Coronary artery (tissue), 2 donors: Measurements from ENCODE around the gene WDFY2.
"Not testable (repeated sequence)": the region's sequence is repeated elsewhere in the genome, so short reads cannot be mapped to it uniquely, and the experiment has no call there.

Experiments
- DNase-seq: peaks from one replicate; pipeline ENCODE4 v3.0.0-alpha.2; 2017; ENCODE audit warnings: low spot score
- H3K27ac ChIP-seq, 2 donors: fragments of 200-600 bp; sonication (generic); one replicate each; pipeline ENCODE4 v1.5.1; 2016 to 2019
- H3K4me3 ChIP-seq: fragments of 200-600 bp; sonication (generic); 2 replicates; pipeline ENCODE4 v1.5.1; 2016; ENCODE audit warnings: mild to moderate bottlenecking, moderate library complexity
- TF ChIP-seq, protein P1 (sequence below): fragments of 200-600 bp; sonication (generic); IDR thresholded peaks from one replicate; pipeline ENCODE4 v1.5.1; 2019; ENCODE audit warnings: antibody characterized with exemption

Gene WDFY2

DNA sequence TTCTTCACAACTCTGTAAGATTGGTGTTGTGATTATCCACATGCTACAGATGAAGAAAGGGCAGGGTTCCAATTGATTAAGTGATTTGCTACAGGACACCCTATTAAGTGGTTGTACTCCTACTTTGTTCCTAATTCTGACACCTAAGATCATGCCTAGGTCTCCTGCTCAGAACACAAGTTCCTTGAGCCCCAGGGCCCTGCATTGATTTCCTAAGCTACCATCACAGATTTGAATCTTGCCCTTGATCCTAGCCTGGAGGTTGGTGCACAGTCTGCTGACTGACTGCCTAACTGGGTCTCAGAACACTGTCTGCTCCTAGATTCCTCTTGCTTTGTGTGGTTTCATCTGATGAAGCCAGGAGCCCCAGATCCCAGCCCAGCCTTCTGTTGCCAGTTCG, 19.6 kb upstream of the WDFY2 start:
- DNase-seq = no peak
- Histone ChIP-seq H3K4me3 (no peak overlapping the region), H3K27ac (no peak overlapping the region)
- TF ChIP-seq, protein P1, sequence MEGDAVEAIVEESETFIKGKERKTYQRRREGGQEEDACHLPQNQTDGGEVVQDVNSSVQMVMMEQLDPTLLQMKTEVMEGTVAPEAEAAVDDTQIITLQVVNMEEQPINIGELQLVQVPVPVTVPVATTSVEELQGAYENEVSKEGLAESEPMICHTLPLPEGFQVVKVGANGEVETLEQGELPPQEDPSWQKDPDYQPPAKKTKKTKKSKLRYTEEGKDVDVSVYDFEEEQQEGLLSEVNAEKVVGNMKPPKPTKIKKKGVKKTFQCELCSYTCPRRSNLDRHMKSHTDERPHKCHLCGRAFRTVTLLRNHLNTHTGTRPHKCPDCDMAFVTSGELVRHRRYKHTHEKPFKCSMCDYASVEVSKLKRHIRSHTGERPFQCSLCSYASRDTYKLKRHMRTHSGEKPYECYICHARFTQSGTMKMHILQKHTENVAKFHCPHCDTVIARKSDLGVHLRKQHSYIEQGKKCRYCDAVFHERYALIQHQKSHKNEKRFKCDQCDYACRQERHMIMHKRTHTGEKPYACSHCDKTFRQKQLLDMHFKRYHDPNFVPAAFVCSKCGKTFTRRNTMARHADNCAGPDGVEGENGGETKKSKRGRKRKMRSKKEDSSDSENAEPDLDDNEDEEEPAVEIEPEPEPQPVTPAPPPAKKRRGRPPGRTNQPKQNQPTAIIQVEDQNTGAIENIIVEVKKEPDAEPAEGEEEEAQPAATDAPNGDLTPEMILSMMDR = no peak

DNA sequence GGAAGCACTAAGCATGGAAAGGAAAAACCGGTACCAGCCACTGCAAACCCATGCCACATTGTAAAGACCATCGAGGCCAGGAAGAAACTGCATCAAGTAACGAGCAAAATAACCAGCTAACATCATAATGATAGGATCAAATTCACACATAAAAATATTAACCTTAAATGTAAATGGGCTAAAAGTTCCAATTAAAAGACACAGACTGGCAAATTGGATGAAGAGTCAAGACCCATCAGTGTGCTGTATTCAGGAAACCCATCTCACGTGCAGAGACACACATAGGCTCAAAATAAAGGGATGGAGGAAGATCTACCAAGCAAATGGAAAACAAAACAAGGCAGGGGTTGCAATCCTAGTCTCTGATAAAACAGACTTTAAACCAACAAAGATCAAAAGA, 15.3 kb upstream of the WDFY2 start:
- H3K27ac ChIP-seq, DNase-seq, H3K4me3 ChIP-seq: not testable (repeated sequence)

DNA sequence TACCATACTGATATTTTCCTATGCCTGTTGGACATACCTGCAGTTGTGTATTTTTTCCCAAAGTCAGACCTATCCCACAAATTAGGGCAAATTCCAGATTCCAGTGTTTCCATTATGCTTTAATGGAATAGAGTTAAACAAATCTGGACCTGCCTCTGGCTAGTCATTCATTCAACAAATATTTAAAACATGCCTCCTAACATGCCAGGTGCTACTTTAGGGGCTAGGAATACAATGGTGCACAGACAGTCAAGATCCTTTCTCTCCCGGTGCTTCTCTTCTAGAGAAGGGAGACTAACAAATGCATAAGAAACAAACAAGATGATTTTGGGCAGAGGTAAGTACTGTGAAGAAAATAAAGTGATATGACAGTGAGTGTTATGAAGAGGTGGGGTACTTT, 7.5 kb upstream of the WDFY2 start:
- TF ChIP-seq, protein P1 = no peak
- Histone ChIP-seq H3K27ac (no peak overlapping the region), H3K4me3 (no peak overlapping the region)
- no peak for DNase-seq

DNA sequence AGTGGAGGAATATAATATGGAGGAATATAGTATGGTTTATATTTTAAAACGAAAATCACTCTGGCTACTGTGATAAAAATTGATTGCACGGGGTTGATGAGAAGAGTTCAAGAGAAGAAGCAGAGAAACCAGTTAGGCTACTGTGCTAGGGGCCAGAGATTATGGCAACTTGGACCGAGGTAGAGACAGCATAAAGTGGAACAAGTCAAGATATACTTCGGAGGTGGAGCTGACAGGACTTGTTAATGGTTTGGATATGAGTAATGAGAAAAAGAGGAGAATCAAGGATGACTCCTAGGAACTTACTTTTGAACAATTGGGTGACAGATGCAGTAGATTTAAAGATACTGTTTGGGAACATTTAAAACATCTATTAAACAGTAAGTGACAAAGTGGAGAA, 6.6 kb upstream of the WDFY2 start:
- DNase-seq = no peak
- H3K27ac ChIP-seq = no peak overlapping the region
- no peak overlapping the region for H3K4me3 ChIP-seq
- TF ChIP-seq, protein P1 = no peak

DNA sequence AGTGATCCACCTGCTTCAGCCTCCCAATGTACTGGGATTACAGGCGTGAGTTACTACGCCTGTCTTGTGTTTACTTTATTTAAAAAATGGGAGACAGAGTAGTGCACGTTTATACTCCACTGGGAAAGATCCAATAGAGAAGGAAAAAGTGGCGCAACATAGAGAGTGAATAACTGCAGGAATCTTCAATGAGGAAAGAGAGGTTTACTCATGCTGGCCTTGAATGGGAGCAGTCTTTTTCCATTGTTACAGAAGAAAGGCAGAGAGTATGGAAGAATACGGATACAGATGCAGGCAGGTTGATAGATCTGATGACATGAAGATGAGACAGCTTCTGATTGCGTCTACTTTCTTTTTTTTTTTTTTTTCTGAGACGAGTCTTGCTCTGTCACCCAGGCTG, 4.6 kb upstream of the WDFY2 start:
- TF ChIP-seq, protein P1 = no peak
- no peak overlapping the region for H3K4me3 ChIP-seq
- no peak overlapping the region for H3K27ac ChIP-seq
- DNase-seq = no peak

DNA sequence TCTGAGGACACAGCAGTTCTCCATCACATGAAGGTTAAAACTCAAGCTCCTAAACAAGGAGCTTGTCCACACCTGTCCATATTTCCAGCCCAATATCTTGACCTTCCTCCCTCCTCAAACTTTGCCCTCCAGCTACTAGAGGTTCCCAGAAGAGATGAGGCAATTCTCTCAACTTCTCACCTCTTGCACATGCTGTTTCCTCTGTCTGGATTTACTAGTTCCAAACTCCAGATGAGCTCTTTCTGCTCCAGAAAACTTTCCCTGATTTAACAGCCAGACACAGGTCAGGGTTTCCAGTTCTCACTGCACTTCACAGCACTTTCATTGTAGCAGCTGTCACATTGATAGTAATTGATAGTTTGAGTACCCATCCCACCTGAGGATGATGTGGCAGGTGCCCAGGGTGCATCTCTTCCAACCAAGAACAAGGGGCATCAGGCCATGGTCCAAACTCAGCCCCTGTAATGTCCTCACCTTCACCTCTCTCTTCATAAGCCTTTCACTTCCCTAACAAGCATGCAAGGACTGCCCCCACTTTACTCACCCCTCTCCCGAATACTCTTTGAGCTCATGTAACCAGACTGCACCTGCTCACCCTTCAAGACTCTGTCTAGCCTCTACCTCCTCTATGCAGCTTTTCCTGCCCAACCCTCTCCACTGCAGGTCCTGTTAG, 3.0 kb upstream of the WDFY2 start:
- DNase-seq = no peak
- Histone ChIP-seq H3K4me3 (no peak overlapping the region), H3K27ac (no peak overlapping the region)
- TF ChIP-seq, protein P1 = no peak

DNA sequence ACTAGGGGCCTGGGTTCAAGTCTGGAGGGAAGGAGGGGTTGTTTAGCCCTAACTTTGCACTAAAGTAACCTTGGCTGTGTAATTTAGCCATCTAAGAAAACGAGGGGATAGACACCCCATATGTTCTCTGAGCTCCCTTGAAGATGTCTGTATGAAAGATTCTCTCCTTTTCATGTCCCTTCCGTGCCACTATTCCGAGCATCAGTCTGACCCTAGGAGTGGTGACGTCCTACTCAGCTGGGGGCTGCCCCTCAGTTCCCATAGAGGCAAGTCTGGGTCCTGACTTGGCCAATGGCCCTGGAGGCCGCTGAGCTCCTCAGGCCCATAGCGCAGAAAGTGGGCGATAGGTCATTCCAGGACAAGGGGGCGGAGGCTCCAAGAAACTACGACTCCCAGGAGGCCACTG, 790 bp upstream of the WDFY2 start:
- TF ChIP-seq, protein P1 = no peak

More for the DNA sequence above, 790 bp upstream of the WDFY2 start:
- no peak for DNase-seq
- peak overlapping the region; percentile 79 to 98 for H3K27ac ChIP-seq
- peak overlapping the region; percentile 97 for H3K4me3 ChIP-seq
